M059J (cell line): ENCODE data around the gene SLC66A1. TPM values are rescaled to one million over a fixed set of nuclear protein-coding genes. Genes with fewer than 3 reads are reported as not detected.
"Not testable (repeated sequence)": the region's sequence is repeated elsewhere in the genome, so short reads cannot be mapped to it uniquely, and the experiment has no call there.

ENCODE experiments used
- DNase-seq: peaks from one replicate; pipeline ENCODE4 v3.0.0-alpha.2; 2012; ENCODE audit warnings: low read depth
- total RNA-seq: library from RNA; depleted of rRNA; stranded (reverse); fragments of >200 nt; shearing (Covaris generic); gene quantifications from 2 replicates; pipeline ENCODE4 v1.2.3, GENCODE V29; 2014

The SLC66A1 gene
- total RNA-seq, 1 experiment from 2014 or later = 26.3 TPM

- not testable (repeated sequence) for DNase-seq
These were observed 8.0 kb upstream of the SLC66A1 start for GRCh38 chr1:19304081-19304480.

GRCh38 chr1:19305880-19306279, 6.2 kb upstream of the SLC66A1 start:
- DNase-seq = no peak

GRCh38 chr1:19306941-19307340, 5.2 kb upstream of the SLC66A1 start:
- no peak for DNase-seq

DNA sequence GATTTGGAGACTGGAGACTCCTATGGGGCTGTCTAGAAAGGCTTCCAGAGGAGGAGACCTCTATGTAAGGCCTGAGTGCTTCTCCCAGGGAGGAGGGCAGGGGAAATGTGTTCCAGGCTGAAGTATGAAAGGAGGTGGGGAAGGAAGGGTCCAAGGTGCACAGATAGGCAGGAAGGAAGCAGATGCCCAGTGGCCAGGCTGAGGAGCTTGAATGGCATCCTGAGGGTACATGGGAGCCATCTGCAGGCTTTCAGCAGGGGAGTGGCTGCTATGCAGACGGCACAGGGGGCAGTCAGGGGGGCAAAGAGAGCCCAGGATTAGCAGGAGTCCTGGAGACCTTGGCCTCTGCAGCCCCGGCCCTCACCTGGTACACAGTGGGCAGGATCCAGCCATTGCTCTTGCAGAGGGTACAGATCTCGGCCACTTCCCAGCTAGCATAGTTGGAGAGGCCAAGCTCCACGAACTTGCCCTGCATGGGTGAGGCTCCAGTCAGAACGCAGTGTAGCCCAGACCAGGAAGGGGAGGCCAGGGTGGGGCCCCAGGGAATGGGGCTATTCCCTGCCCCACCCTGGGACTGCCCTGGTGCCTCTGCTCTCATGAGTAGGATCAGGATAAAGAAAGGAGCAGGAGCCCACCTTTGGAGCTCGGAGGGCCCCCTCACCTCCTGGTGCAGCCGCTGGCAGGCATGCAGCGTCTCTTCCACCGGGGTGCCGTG, 4.2 kb upstream of the SLC66A1 start:
- DNase-seq = no peak

GRCh38 chr1:19308509-19308907, 3.6 kb upstream of the SLC66A1 start:
- DNase-seq = no peak

DNA sequence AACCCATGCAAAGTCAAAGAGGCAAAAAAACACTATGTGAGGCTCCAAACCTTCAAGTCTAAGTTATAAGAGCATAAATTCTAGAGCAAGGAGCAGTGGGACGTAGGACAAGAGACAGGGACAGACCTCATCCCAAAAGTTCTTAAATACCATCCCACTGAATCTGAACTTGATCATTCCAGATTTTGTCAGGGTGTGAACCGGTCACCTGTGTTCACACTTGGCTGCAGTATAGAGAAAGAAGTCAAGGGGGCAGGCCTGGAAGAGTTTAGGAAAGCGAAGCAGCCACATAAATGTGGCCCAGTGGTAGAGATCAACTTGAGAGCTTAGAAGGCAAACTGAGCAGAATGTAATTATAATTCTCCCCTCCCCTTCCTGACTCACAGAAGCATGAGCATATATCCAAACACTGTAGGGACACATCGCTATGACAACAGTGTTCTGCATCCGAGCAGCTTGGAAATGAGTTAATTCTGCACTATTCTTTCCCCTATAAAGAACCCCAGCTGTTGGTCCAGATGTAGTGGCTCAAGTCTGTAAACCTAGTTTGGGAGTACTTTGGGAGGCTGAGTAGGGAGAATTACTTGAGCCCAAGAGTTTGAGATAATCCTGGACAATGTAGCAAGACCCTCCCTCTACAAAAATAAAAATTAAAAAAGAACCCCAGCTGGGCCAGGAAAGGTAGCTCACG, 2.9 kb upstream of the SLC66A1 start:
- peak; percentile 80 for DNase-seq

- no peak for DNase-seq
These were observed 2.1 kb upstream of the SLC66A1 start for GRCh38 chr1:19310061-19310460.

DNA sequence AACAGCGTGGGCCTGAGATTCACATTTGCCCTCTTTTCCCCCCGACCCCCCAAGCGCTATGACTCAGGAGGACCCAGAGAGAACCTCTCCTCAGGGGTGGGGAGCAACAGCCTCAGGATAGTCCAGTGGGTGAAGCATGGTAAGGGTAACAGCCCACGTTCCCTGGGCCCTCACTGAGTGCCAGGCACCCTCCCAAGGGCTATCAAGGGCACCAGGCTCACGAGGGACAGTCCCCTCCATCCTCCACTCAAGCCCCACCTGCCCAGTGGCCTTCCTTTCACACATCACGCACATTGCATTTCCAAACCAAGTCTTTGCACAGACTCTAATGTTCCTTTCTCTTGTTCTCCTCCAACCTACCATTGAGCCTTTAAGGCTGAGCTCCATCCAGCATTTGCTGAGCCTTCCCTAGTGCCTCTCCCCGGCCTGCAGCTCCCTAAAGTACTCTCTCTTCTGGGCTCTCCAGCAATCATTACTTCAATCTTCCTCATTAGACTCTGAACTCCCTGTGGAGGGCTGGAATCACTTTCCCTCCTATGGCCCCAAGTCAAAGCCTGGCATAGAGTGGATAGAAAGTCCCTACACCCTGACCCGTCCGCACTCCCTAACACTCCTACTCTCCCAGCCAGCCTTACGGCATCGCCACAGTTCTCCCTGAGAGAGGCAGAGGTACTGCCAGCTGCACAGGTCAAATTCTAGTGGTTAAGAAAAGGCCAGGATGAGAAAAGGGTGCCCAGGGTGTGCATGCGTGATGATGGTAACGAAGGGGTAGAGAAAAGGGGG, 1.2 kb upstream of the SLC66A1 start:
- peak; percentile 34 for DNase-seq

- DNase-seq = no peak
These were observed 609 bp upstream of the SLC66A1 start for GRCh38 chr1:19311503-19311930.

GRCh38 chr1:19312782-19313635, 883 bp downstream of the SLC66A1 start:
- DNase-seq = no peak

GRCh38 chr1:19313636-19313959, 1.5 kb downstream of the SLC66A1 start:
- no peak for DNase-seq

DNA sequence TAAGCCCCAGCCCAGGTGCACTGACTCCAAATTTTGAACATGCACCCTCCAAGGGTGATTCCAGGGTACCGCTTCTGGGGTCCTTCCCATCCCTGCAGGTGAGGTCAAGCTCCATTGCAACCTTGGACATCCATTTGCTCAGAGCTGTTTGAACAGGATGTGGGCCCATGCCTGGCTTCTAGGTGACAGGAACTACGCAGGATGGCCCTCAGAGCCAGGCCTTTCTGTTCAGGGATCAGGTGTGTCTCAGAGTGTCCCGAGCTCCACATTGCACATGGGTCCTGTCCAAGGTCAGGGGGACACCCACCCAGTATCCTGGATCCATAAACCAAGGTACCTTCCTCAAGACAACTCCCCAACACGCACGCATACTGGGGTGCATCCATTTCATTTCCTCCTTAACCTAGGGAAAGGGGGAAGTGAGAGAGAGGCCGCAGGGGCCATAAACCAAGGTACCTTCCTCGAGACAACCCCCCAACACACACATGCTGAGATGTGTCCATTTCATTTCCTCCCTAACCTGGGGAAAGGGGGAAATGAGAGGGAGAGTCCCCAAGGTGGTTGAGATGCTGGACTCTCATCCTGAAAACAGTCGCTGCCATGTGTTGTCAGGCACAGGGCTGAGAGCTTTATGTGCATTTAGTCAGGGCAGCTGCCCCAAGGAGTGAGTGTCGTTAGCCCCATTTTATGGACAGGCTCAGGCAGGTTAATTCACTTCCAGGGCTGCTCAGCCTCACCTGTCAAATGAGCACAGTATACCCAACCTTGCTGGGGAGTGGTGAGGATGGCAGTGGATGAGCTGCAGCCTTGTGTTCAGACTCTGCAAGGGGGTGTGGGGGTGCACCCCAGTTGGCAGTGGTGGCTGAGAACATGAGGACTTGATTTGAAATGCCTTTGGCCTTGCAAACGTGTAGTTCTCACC, 2.1 kb downstream of the SLC66A1 start:
- DNase-seq = no peak

DNA sequence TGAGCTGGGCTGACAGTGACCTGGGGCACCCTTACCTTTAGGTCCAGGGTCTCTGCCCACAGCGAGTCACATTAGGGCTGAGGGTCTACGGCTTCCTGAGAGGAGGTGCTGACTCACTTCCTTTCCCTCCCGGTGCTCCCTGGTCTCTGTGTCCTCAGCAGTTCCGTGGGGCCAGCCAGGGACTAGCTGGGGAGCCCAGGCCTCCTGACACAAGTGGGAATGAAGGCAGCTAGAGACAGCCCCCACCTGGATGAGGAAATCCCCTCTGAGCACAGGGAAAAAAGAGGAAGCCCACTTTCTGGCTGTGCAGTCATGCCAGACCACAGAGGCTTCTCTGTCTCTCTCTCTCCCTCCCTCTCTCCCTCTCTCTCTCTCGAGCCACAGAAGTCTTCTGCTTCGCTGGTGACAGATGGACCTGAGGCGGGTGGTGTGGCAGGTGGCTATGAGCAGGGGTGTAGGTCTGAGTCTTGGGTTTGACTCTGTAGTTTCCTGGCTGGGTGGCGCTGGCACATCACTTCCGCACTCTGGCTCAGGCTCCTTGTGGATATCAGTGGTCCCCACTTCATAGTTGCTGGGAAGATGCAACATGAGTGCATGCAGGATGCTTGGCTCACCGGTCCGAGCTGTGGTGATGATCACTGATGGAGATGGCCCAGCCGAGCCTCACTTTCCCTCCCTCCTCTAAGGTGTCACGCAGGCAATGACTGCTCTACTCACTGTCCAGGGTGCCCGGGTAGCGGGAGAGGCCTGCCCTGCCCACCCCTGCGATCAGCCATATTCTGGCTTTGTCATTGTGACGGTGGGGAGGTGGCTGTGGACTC, 3.5 kb downstream of the SLC66A1 start:
- peak; percentile 73 for DNase-seq

DNA sequence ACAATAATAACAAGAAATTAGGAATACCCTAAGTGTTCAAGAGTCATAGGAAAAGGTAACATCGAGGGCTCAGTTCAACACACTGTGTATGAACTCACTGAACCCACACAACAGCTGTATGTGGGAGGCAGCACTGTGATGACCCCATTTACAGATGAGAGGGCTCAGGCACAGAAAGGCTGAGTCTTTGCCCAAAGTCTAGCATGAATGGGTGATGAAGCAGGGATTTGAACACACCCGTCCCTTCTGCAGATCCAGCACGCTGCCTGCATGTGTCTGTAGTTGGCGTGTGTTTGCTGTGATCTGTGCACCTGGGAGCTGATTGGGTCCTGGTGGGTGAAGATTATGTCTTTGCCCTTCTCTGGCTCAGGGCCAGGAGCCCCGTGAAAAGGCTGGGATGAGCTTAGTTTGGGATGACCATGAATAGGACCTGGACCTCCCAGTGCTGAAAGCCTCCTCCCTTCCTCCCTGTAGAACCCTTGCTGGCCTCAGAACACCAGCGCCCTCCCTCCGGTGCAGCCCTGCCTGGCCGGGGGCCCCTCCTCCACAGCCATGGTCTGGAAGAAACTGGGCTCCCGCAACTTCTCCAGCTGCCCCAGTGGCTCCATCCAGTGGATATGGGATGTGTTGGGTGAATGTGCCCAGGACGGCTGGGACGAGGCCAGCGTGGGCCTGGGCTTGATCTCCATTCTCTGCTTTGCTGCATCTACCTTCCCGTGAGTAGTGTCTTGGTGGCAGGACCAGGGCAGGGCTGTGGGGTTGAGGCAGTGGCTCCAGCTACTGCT, 5.2 kb downstream of the SLC66A1 start:
- DNase-seq = no peak

DNA sequence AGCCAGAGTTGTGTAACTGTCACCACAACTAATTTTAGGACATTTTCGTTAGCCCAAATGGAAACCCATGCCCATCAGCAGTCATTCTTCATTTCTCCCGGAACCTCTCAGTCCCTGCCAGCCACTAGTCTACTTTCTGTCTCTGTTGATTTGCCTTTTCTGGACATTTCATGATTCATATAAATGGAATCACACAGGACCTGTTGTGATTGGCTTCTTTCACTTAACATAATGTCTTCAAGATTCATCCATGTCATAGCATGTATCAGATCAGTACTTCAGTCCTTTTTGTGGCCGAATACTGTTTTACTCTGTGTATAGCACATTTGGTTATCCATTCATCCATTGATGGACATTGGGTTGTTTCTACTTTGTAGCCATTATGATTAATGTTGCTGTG, 7.1 kb downstream of the SLC66A1 start:
- DNase-seq = no peak

DNA sequence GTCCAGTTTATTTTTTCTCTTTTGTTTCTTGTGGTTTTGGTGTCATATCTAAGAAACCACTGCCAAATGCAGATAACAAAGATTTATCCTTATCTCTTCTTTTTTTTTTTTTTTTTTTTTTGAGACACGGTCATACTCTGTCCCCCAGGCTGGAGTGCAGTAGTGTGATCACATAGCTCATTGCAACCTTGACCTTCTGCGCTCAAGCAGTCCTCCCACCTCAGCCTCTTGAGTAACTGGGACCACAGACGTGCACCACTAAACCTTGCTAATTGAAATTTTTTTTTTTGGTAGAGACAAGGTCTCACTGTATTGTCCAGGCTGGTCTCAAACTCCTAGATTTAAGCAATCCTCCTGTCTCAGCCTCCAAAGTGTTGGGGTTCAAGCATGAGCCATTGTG, 8.9 kb downstream of the SLC66A1 start:
- DNase-seq = no peak

GRCh38 chr1:19322481-19322880, 10.4 kb downstream of the SLC66A1 start:
- no peak for DNase-seq

GRCh38 chr1:19323987-19324664, 12.0 kb downstream of the SLC66A1 start:
- DNase-seq = no peak

DNA sequence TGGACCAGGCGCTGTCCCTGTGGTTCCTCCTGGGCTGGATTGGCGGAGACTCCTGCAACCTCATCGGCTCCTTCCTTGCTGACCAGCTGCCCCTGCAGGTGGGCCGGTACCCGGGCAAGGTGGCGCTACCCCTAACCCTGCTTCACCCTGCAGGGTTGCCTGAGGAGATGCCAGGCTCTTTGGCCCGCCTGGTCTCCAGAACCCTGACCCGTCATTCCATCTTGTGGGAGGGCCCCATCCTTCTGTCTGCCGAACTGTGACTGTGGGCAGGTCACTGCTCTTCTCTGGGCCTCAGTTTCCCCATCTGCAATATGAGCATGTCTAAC, 12.5 kb downstream of the SLC66A1 start:
- DNase-seq = no peak
